ENCODE measurements around the gene TATDN2.

The TATDN2 gene

GRCh38 chr3:10317311-10317960, 69.2 kb downstream of the TATDN2 start:
- DNase-seq (ENCODE audit: low read depth in 2 of 2), result no peak

- DNase-seq (ENCODE audit: low read depth in 2 of 2), result no peak
Observed at GRCh38 chr3:10317961-10318350, 69.7 kb downstream of the TATDN2 start.

DNA sequence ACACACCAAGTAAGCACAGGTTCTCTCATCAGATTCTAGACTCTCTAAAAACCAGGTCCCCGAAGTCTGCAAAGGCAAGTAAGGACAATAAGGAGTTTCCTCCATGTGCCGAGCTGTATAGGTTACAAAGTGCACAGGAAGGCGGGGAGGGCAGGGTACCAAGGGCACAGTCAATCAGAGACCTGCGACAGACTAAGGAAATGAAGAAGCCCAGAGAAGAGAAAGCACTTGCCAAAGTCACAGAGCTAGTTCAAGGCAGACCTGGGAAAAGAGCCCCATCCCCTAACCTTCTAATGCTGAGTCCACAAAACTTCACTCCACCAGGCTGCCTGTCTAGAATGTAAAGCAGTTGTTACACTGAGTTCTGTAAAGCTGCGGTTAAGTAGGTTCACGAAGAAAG, 71.0 kb downstream of the TATDN2 start:
- DNase-seq (ENCODE audit: low read depth in 2 of 2), result no peak

GRCh38 chr3:10319804-10320203, 71.5 kb downstream of the TATDN2 start:
- no peak for DNase-seq (ENCODE audit: low read depth in 2 of 2)

- DNase-seq (ENCODE audit: low read depth in 2 of 2), result no peak
Observed at GRCh38 chr3:10320320-10320677, 72.0 kb downstream of the TATDN2 start.

- no peak for DNase-seq (ENCODE audit: low read depth in 2 of 2)
Observed at GRCh38 chr3:10321630-10322351, 73.5 kb downstream of the TATDN2 start.

- no peak for DNase-seq (ENCODE audit: low read depth in 2 of 2)
Observed at GRCh38 chr3:10322352-10322710, 74.1 kb downstream of the TATDN2 start.

DNA sequence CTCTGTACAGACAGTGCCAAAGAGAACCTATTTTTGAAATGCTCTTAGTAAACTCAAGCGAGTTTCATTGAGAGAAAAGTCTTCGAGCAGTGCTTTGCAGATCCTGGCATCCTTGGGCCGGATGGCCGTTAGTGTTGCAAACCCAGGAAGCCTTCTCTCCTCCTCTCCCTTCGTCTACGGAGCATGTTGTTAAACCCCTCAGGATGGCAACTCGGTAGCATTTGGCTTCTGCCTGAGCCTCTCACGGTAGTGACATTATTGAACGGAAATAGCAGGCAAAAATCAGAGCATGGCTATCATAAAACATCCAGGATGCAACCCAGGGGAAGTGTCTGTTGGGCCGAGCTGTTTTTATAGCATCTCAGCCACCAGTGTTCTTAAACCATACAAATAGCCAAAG, 79.3 kb downstream of the TATDN2 start:
- DNase-seq (ENCODE audit: low read depth in 2 of 2), result no peak

- no peak for DNase-seq (ENCODE audit: low read depth in 2 of 2)
Observed at GRCh38 chr3:10328460-10329071, 80.3 kb downstream of the TATDN2 start.

- no peak for DNase-seq (ENCODE audit: low read depth in 2 of 2)
Observed at GRCh38 chr3:10329495-10330015, 81.3 kb downstream of the TATDN2 start.

GRCh38 chr3:10330319-10330718, 82.1 kb downstream of the TATDN2 start:
- no peak for DNase-seq (ENCODE audit: low read depth in 2 of 2)
